Astrocyte of the hippocampus (primary cell): ENCODE data around the gene EXD3.

Experiments used
- DNase-seq: peaks from one replicate; pipeline ENCODE4 v3.0.0; 2011; ENCODE audit warnings: low read depth, low spot score

EXD3 gene

GRCh38 chr9:137365552-137366444 is 57.2 kb downstream of the EXD3 start:
- DNase-seq: no peak

GRCh38 chr9:137365056-137365455 is 57.9 kb downstream of the EXD3 start:
- DNase-seq: no peak

GRCh38 chr9:137359850-137360249 is 63.1 kb downstream of the EXD3 start:
- DNase-seq: no peak

- no peak for DNase-seq
Measured at GRCh38 chr9:137358126-137358525, 64.8 kb downstream of the EXD3 start.

GRCh38 chr9:137357166-137357565 is 65.8 kb downstream of the EXD3 start:
- no peak for DNase-seq

- DNase-seq: no peak
Measured at GRCh38 chr9:137355761-137356365, 67.1 kb downstream of the EXD3 start.

GRCh38 chr9:137354845-137355760 is 67.9 kb downstream of the EXD3 start:
- DNase-seq: no peak

GRCh38 chr9:137354153-137354844 is 68.7 kb downstream of the EXD3 start:
- no peak for DNase-seq

- no peak for DNase-seq
Measured at GRCh38 chr9:137353223-137354152, 69.5 kb downstream of the EXD3 start.

- DNase-seq: no peak
Measured at GRCh38 chr9:137352511-137353222, 70.3 kb downstream of the EXD3 start.

- no peak for DNase-seq
Measured at GRCh38 chr9:137351781-137352501, 71.0 kb downstream of the EXD3 start.

- DNase-seq: no peak
Measured at GRCh38 chr9:137350696-137351584, 72.0 kb downstream of the EXD3 start.

- DNase-seq: no peak
Measured at GRCh38 chr9:137349471-137350033, 73.4 kb downstream of the EXD3 start.

GRCh38 chr9:137348769-137349470 is 74.0 kb downstream of the EXD3 start:
- no peak for DNase-seq

- no peak for DNase-seq
Measured at GRCh38 chr9:137347928-137348327, 75.0 kb downstream of the EXD3 start.

GRCh38 chr9:137342482-137342881 is 80.5 kb downstream of the EXD3 start:
- DNase-seq: no peak

GRCh38 chr9:137341227-137341626 is 81.7 kb downstream of the EXD3 start:
- DNase-seq: no peak
